GM19452 (cell line): ENCODE measurements around the gene ASPG.

Experiments
- ATAC-seq: cut with Tn5 transposase; IDR thresholded peaks from one replicate; pipeline ENCODE4 v1.9.1; 2021; ENCODE audit not compliant: unreplicated experiment

ASPG gene

DNA sequence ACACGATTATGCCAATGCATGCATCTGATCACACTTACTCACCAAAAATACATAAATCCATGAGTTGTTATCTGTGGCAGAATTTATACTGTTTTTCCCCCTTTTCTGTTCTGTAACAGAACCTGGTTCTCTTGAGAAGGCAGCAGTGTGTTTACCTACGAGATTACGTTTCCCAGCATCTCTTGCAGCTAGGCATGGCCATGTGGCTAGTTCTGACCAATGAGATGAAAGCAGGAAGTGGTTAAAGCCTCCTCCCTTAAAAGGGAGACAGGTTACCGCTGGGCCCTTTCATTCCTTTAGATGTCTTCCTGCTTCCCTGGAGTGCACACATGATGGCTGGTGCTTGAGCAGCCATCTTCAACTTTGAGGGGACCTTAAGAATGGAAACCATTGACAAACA, 11.7 kb upstream of the ASPG start:
- no peak for ATAC-seq

DNA sequence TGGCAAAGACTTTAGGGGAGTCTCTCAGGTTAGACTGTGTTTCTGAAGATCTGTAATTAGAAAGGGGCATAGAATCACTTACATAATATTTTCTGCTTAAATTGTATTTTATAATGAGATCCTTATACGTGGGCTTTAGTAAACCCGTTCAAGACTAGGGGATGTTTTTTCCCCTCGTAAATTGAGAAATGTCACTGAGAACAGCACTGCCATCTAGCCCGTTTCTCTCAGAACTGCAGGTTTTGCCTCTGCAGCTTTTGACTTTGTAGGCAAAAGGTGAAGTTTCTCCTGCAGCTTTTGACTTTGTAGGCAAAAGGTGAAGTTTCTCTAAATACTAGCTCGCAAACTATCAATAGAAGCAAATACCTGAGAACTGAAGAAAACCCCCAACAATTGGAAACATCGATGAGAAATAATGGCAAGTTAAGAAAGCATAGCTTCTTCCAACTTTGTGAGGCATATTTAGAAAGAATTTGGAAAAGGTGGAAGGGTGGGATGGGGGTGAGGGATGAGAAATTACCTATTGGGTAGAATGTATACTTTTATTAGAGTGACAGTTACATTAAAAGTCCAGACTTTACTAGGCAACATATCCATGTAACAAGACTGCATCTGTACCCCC, 9.9 kb upstream of the ASPG start:
- ATAC-seq: no peak

DNA sequence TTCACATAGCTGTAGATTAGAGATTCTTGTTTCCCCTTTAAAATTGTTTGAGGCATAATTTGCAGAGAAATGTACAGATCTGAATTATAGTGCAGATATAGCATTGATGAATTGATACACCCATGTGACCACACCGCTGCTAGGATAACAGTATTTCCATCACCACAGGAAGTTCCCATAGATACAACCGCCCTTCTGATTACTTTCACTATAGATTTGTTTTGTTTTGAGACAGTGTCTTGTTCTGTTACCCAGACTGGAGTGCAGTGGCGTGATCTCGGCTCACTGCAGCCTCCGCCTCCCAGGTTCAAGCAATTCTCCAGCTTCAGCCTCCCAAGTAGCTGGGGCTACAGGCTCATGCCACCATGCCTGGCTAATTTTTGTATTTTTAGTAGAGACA, 8.8 kb upstream of the ASPG start:
- ATAC-seq: no peak

DNA sequence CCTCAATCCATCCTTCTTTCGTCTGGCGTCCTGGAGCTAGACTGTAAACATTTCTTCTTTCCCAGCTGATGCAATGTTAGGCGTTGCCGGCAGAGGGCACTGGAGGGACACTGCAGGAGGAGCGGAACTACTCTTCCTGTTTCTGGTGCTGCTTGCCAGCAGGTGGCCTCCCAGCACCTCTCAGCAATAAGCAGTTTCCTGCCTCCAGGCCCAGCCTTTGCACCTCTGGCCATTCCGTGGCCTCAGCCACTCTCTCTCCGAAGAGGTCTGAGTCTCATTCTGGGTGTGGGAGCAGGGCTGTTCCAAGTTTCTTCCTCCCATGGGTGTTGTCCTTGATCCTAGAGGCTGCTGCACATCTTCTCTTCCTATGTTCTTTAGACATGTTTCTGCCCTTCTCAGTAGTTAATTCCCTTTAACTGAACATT, 7.5 kb upstream of the ASPG start:
- ATAC-seq: peak; percentile 91

DNA sequence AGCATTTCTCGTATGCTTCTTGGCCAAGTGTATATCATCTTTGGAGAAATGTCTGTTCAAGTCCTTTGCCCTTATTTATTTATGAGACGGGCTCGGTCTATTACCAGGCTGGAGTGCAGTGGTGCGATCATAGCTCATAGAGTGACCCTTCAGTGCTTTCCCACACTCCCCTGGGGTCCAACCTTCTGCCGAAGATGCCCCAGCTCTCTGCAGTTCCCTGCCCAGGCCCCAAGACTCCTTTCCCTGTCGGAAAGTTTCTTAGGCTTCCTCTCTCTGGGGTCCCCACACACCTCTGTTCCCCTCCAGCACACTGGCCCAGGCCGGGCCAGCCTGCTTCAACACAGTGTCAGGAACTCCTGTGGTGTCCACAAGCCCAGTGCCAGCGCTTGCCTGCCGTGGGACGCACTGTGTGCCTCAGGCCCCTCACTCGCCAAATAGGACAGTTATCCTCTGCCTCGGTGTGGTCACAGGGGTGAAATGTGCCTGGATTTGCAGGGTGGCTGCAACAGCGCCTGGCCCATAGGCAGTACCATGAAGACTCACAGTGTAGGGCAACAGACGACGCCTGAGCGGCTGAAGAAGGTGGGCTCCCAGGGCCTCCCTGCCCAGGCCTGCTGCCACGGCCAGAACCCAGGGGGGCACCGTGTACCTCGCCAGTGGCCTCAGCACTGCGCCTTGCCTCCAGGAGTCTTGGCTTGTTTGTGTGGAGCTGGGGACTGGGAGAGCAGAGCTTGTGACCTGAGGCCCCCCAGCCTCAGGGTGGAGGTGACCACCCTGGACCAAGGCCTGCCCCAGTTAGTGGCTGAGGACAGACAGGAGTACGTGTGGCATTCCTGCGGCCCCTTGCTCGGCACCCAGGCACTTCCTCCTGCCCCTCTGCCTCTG, 4.9 kb upstream of the ASPG start:
- no peak for ATAC-seq

DNA sequence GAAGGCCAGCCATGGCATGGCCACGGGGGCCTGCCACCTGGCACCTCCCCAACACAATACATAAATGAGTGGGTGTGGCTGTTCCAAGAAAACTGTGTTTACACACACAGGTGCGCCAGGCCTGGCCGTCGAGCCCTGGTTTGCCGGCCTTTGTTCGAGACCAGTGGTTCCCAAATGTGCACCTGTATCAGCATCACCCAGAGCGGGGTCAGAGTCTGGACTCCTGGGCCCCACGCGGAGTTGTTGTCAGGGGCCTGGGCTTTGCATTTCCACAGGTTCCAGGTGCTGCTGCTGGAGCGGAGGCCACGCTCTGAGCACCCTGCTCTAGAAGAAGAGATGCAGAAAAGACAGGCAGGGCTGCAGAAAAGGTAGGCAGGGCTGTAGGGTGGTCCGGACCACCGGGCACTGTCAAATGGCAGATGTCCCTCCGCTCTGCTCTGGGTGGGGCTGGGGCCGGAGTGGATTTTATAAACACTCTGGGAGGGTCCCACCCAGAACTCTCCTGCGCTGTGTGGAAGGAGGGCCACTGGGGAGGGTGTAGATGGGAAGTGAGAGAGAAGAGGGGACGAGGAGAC, 4.2 kb upstream of the ASPG start:
- no peak for ATAC-seq

DNA sequence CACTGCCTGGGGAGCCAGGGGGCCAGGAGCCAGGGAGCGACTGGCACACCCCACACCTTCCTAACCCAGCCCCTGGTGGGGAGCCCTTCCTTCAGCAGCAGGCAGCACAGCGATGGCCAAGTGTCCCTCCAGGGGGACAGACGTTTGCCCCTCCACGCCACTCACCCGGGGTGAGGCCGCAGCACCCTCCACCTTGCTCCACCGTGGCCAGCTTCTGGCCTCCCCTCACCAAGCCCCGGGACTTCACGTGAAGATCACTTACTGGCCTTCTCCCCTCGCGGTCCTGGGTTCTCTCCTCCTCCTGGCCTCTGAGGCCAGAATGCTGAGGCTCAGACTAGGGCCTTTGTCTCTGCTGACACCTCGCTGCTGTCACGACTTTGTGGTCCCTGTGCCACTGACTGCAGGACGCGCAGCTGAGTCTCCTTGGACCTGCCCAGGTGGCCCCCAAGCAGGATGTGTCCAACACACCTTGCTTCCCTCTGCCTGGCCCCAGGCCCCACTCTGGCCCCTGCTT, 3.5 kb upstream of the ASPG start:
- no peak for ATAC-seq

DNA sequence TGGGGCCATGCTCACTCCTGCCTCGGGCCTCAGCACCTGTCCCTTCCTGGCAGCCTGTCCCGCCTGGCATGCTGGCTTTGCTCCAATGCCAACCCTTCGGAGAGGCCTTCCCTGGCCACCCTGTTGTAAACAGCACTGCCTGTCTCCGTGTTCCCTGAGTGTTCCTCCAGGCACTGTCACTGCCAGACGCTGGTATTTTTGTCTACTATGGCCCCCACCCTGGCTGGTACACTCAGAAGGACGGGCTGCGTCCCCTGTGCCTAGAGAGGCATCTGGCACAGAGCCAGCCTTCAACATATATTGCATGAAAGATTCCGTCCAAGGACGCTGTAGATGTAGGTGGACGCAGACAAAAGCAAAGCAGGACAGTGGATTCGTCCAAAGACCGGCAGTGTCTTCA, 2.7 kb upstream of the ASPG start:
- no peak for ATAC-seq

DNA sequence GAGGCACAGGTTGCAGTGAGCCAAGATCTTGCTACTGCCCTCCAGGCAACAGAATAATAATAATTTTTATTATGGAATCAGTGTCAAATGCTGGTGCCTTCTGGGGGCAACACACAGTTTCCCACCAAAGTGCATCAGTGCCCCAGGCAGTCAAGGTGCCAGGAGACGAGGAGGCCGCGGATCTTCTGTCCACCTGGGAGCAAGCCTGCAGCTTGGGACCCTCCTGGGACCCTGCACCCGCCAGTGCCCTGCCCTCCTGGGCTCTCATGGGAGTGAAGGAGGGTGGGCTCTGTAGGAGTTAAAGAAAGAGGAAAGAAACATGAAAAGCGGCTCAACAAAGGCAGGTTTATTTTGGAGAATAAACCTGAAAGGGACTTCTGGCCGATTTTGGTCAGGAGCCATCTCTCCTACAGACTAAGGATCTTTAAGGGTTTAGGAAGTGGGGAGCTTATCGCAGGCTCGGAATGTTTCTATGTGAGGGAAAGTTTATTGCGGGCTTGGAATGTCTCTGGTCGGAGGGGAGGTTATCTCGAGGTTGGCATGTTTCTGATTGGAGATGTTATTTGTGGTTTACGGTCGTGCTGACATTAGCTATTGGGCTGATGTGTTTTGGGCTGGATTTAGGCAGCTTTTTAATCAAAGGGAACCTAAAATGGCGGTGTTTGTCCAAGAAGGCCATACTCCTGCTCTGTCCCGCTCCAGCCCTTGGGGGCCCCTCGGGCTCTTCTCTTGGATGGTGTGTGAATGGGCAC, 1.1 kb upstream of the ASPG start:
- no peak for ATAC-seq

DNA sequence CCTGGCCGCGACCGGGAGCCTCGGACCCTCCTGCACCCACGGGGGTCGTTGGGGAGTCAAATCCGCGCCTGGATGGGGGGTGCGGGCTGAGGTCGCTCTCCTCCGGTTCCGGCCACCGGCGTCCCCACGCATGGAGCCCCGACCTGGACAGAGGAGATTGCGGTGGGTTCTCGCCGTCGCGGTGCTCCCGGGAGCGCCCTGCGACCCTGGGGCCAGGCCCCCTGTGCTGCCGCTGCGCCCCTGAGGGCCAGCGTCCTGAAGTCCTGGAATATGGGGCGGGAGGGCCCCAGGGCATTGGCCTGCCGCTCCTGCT, 345 bp downstream of the ASPG start:
- no peak for ATAC-seq

DNA sequence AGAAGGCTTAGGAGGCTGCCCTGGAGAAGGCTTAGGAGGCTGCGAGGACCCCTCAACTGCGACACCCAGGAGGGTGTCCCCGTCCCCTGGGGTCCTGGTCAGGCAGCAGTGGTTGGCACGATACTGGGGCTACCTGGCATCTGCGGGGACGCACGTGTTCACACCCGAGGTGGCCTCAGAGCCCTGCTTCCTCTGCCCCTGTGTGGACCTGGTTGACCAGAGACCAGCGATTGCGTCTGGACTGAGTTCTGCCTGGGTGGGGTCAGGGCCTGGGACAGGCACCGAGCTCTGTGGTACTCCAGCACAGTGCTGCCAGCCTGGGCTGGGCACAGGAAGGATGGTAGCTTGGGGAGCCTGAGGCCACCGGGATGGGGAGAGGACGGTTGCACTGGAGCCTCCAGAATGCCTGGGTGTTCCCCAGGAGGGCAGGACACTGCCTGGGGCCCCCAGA, 735 bp downstream of the ASPG start:
- ATAC-seq: no peak

DNA sequence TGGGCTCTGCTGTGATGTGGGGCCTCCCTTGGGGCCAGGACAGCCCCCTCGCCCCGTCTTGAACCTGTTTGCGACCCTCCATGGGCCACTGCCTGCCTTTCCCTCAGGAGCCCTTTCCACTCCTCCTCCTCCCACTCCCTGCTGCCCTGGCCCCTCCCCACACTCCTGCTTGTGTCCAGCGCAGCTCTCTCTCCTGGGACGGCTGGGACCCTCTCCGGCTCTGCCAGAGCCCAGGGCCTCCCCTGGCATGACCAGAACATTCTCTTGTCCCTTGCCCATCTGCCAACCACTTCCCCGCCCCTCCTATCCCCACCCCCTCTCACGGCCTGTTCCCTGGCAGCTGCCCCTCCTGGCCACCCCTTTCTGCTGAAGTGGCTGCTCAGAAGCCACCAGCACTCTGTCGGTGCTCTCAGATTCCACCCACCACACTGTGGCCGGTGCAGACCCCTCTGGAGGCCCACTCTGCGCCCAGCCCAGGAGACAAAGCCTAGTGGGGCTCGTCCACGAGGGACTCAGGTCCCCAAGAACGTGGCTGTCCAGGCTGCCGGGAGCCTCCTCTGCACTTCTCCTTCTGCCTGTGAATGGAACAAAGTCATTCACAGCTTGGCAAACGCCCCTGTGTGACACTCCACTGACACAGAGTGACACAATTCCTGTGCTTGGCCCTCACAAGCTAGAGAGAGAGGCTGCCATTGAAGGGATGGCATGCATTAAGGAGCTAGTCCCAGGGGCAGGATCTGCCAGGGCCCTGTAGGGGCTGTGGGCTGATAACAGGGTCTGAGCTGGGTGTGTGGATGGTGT, 1.4 kb downstream of the ASPG start:
- ATAC-seq: no peak

DNA sequence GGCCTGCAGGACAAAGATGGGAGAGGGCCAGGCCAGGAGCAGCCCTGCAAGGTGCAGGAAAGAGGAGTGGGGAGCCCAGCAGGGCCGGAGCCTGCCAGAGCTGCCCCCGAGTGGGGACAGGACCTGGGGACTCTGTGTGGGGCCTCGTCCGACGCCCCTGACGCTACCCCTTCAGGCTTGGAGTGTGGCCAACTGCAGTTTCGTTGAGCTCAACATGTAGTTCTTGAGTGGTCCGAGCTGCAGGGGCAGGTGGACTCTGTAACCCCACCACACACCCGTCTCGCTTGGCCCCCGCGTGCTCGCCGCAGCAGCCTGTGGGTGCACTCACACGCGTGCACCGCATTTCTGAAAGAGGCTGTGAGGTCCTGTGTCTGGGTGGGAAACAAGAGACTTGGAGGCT, 2.0 kb downstream of the ASPG start:
- ATAC-seq: no peak

DNA sequence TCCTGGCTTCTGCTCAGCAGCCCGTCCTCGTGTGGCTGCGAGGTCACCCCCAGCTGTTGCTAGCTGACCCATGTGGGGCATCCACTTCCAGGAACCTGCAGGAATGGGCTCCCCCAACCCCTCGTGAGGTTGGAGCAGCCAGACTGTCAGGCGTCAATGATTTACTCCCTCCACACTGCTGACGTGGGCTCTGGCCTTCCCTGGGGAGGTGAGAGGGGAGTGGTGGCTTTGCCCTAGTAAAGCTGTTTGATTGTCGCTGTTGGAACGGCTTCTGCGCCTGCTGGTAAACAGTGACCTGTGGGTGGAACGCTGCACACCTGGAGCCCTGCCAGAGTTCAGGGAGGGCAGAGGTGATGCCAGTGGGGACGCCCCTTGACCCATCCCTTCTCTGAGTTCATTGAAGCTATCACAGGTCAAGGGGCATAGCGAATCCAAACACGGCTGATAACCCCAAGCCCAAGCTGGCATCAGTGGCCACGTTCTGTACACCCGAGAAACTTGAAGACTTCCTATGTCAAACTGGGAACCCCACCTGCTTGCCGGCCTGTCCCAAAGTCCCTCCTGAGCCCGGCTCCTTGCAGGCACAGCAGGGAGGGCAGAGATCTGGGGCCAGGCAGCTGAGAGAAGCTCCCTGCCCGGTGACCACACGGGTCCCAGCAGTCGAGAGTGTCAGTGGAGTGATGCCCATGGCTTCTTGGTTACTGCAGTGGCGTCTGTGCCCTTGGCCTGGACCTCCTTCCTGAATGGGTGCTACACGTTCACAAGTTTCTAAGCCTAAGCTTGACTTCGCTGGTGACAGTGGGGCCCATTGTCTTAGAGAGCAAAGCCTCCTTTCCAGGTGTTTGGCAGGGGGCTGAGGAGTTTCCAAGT, 2.7 kb downstream of the ASPG start:
- ATAC-seq: no peak

DNA sequence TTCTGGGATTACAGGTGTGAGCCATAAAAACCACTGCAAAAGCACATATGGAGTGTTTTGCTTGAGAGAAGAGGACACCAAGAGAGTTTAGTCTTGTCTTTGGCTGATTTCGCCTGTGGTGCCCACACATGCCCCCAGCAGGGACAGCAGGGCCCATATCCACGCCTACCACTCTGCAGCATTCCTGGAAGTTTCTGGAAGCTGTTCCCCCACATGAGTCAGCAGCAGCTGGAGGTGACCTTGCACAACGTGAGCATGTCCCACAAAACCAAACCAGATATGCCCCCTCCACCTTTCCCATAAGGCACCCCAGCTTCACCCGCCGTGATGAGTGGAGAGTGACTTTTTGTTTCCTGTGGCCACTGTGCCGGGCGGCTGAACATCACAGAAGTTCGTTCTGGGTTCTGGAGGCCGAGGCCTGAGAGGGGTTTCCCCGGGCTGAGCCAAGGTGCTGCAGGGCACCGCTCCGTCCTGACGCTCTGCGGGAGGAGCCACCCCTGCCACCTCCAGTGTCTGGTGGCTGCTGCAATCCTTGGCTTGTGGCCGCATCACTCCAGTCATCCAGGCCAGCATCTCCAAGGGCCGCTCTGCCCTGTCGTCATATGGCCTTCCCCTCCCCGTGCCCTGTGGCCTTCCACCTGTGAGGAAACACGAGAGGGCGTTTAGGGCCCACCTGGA, 4.7 kb downstream of the ASPG start:
- no peak for ATAC-seq

DNA sequence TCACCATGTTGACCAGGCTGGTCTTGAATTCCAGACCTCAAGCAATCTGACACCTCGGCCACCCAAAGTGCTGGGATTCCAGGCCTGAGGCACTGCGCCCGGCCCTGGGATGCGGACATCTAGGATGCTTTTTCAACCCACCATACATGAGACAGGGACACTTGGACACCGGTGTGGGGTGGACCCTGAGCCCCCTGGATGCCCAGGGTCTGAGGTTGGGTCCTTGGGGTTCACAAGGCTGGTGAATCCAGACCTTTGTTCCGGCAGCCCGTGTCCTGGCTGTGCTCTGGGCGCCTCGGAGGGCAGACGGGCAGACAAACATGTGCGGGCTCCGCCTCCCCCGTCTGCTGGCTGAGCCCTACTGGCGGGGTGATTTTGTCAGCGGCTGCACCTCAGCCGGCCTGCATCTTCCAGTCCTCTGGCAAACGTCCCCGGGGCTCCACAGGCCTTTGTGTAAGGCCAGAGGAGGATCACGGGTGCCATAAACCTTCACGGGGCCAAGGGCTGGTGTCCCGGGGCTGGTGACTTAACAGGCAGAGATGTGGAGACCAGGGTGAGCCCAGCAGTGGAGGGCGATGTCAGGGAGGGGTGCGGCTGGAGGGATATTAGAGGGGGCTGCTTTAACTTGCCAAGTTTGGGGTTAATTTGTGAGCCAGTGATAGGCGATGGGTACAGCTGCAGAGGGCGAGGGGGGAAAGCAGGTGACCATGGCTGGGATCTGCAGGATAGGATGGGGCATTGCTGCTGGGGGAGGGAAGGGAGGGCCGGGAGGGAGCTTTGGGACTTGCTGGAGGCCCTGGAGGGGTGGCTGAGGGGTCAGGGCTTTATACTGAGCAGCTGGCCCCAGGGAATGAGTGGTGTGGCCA, 5.8 kb downstream of the ASPG start:
- no peak for ATAC-seq

DNA sequence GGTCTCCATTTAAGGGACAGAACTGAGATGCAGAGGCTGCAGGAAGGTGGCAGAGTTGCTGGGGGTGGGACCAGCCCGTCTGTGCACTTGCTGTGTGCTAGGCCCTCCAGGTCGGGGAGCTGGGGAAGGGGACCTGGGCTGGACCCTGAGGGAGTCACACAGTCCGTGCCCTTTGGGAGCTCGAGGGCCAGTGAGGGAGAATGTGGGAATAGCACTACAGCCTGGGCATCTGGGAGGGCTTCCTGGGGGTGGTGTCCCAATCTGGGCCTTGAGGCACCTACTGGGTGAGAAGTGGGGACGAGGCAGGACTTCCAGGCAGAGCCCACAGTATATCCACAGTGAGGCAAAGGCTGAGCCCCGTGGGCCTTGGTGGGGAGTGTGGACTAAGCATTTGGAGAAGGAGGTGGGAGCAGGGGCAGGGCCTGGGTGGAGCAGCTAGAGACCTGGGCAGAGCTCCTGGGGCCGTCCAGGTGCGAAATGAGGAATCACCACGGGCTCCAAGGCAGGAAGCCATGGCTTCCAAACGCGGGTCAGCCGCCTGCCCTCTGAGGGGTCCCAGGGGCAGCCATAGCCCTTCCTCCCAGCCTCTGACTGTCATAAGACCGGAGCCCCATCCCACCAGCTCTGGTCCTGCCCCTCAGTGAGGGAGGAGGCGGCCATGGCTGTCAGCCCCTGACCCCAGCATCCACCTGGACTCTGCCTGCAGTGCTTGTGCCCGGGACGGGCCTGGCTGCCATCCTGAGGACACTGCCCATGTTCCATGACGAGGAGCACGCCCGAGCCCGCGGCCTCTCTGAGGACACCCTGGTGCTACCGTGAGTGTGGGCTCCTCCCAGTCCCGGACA, 6.6 kb downstream of the ASPG start:
- no peak for ATAC-seq
